Lung (tissue), 16 donors: ENCODE data around the gene TCF15. TPM values are rescaled to one million over a fixed set of nuclear protein-coding genes. Genes with fewer than 3 reads are reported as not detected.

Experiments used
- ATAC-seq: fragments of 200-7000 bp; cut with Tn5 transposase; one replicate; pipeline ENCODE4 v1.9.1; 2020; ENCODE audit warnings: moderate number of reproducible peaks; ENCODE audit not compliant: insufficient read depth, low FRiP score
- DNase-seq, 3 donors: peaks; one replicate each; pipeline ENCODE4 v3.0.0-alpha.2; 2013 to 2017
- H3K27ac ChIP-seq, 2 donors: one replicate each; pipeline ENCODE4 v1.5.1; 2013; ENCODE audit warnings: mild to moderate bottlenecking in 2 of 2, moderate library complexity in 2 of 2, control low read depth in 1 of 2, inconsistent platforms in 1 of 2, low read depth in 1 of 2, low read length in 1 of 2
- H3K27me3 ChIP-seq, 3 donors: one replicate each; pipeline ENCODE4 v1.5.1; 2013; ENCODE audit warnings: low read length in 2 of 3; ENCODE audit not compliant: control insufficient read depth in 3 of 3, insufficient read depth in 3 of 3
- H3K36me3 ChIP-seq, 4 donors: one replicate each; pipeline ENCODE4 v1.5.1; 2013; ENCODE audit warnings: low read length in 4 of 4, mild to moderate bottlenecking in 1 of 4, moderate library complexity in 1 of 4; ENCODE audit not compliant: control insufficient read depth in 4 of 4, insufficient read depth in 4 of 4
- H3K4me1 ChIP-seq, 5 donors: one replicate each; pipeline ENCODE4 v1.5.1; 2013; ENCODE audit warnings: low read length in 5 of 5, mild to moderate bottlenecking in 2 of 5, moderate library complexity in 1 of 5; ENCODE audit not compliant: control insufficient read depth in 5 of 5, insufficient read depth in 5 of 5
- H3K4me3 ChIP-seq: one replicate; pipeline ENCODE4 v1.5.1; 2013; ENCODE audit warnings: mild to moderate bottlenecking, control low read depth, moderate library complexity
- H3K9ac ChIP-seq, 2 donors: one replicate each; pipeline ENCODE4 v1.5.1; 2013; ENCODE audit warnings: low read length in 2 of 2, control low read depth in 1 of 2; ENCODE audit not compliant: insufficient read depth in 1 of 2
- H3K9me3 ChIP-seq, 4 donors: one replicate each; pipeline ENCODE4 v1.5.1; 2013; ENCODE audit warnings: low read length in 3 of 4, mild to moderate bottlenecking in 1 of 4, moderate library complexity in 1 of 4; ENCODE audit not compliant: control insufficient read depth in 4 of 4, insufficient read depth in 3 of 4
- WGBS, 2 donors: extraction: QIAGEN DNeasy Blood & Tissue Kit; methylation state at CpG; one replicate each; pipeline ENCODE4 v1.1.7; 2013; 5-methylcytosine and 5-hydroxymethylcytosine counted together
- long read RNA-seq, 5 donors: transcript quantifications; one replicate each; lab custom pipeline, GENCODE V29; 2026
- polyA plus RNA-seq, 2 donors: library from polyadenylated mRNA; stranded (reverse); fragments of 200-250 nt; gene quantifications; one replicate each; pipeline ENCODE4 v1.2.1, GENCODE V29; 2013
- total RNA-seq, 2 donors: library from RNA; depleted of rRNA in 1 of 2; stranded (reverse); fragments of >200 nt in 1 of 2; gene quantifications; one replicate each; pipeline ENCODE4 v1.2.1, GENCODE V29; 2014 to 2021
- TF ChIP-seq, protein P1 (sequence below): IDR thresholded peaks from 2 replicates; pipeline ENCODE4 v1.5.1; 2012; ENCODE audit warnings: mild to moderate bottlenecking; ENCODE audit errors: control extremely low read depth, extremely low read depth
- donor health status: control.
- donor health status: control.
- donor health status: Bipolar disorder and iron deficiency.
- donor health status: healthy.
- donor health status: DM: yes; HTN: yes; CAD: no.

Gene TCF15, protein sequence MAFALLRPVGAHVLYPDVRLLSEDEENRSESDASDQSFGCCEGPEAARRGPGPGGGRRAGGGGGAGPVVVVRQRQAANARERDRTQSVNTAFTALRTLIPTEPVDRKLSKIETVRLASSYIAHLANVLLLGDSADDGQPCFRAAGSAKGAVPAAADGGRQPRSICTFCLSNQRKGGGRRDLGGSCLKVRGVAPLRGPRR
- total RNA-seq (under 1 TPM in 1 of 2 donors, not detected in 1; 0.82 TPM), polyA plus RNA-seq (under 1 TPM; 0.28 to 0.40 TPM)
- long read RNA-seq, donor 1, transcript TCF15-201 (2 exons, 1,555 nt): major isoform, 5 of 5 reads
- long read RNA-seq, donor 1, partial matches to known transcripts: 0 of 5 reads
- long read RNA-seq, donor 1, other reads (novel, unspliced or antisense): 0 of 5 reads
- long read RNA-seq, donor 2, partial matches to known transcripts: 0 of 4 reads
- long read RNA-seq, donor 2, other reads (novel, unspliced or antisense): 0 of 4 reads
- long read RNA-seq, donor 3, transcript TCF15-201 (2 exons, 1,555 nt): major isoform, 8 of 8 reads
- long read RNA-seq, donor 3, partial matches to known transcripts: 0 of 8 reads
- long read RNA-seq, donor 3, other reads (novel, unspliced or antisense): 0 of 8 reads
- long read RNA-seq, donor 4, partial matches to known transcripts: 0 of 1 reads
- long read RNA-seq, donor 4, other reads (novel, unspliced or antisense): 0 of 1 reads
- long read RNA-seq, donor 5, transcript TCF15-201 (2 exons, 1,555 nt): major isoform, 6 of 6 reads
- long read RNA-seq, donor 5, partial matches to known transcripts: 0 of 6 reads
- long read RNA-seq, donor 5, other reads (novel, unspliced or antisense): 0 of 6 reads

DNA sequence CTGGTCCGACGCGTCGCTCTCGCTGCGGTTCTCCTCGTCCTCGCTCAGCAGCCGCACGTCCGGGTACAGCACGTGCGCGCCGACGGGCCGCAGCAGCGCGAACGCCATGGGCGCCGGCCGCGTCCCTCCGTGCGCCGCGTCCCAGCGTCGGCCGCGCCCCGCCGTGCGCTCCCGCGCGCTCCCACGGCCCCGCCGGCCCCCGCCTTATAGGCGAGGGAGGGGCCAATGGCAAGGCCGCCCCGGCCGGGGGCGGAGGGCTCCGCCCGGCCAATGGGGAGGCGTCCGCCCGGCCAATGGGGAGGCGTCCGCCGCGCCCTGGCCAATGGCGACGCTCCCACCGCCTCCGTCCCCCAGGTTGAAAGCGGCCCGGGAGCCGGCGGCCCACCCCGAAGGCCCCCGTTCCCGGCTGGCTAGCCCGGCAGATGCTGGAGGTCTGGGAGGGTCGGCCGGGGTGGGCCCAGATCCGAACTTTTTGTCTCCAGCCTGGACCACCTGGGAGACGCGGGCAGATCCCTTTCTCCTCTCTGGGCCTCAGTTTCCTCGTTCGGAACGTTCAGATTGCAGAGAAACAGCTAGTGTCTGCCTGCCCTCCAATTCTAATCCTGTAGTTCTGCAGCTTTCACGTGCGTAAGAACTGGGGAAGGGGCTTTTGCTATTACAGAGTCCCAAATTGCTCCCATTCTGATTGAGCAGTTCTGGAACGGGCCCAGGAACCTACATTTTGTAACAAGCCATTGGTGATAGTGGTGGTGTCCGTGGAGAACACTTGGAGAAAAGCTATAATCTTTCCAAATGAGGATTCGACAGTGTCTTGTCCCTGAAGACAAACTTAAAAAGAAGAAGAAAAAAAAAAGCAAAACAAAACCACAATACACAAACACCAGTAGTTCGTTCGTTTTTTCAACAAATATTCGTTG lies at the start of gene TCF15:
Gene TCF15 (minus strand): TSS at position 180 of the 917 bp plus-strand sequence. CDS start 72 bp downstream, at position 108.
- H3K9me3 ChIP-seq: no peaks in the 10 kb centered on the region
- WGBS, 2 donors: 8% methylated on average over 60 to 84 of the region's 84 CpGs
- peak within 1 kb of the TSS; percentile 21 to 76 for H3K27ac ChIP-seq
- peaks cover 0 to 10% (median 0%) of the 10 kb centered on the region in 5 donors for H3K4me1 ChIP-seq
- ATAC-seq (no peak), DNase-seq (peak; percentile 39 to 60 (median 42))
- peak within 1 kb of the TSS; percentile 19 for H3K4me3 ChIP-seq
- TF ChIP-seq, protein P1, sequence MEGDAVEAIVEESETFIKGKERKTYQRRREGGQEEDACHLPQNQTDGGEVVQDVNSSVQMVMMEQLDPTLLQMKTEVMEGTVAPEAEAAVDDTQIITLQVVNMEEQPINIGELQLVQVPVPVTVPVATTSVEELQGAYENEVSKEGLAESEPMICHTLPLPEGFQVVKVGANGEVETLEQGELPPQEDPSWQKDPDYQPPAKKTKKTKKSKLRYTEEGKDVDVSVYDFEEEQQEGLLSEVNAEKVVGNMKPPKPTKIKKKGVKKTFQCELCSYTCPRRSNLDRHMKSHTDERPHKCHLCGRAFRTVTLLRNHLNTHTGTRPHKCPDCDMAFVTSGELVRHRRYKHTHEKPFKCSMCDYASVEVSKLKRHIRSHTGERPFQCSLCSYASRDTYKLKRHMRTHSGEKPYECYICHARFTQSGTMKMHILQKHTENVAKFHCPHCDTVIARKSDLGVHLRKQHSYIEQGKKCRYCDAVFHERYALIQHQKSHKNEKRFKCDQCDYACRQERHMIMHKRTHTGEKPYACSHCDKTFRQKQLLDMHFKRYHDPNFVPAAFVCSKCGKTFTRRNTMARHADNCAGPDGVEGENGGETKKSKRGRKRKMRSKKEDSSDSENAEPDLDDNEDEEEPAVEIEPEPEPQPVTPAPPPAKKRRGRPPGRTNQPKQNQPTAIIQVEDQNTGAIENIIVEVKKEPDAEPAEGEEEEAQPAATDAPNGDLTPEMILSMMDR: no peak
- no peak within 1 kb of the TSS for H3K9ac ChIP-seq
- peaks cover 0 to 56% (median 33%) of the 10 kb centered on the region in 3 donors for H3K27me3 ChIP-seq
- H3K36me3 ChIP-seq: no peaks in the 10 kb centered on the region

DNA sequence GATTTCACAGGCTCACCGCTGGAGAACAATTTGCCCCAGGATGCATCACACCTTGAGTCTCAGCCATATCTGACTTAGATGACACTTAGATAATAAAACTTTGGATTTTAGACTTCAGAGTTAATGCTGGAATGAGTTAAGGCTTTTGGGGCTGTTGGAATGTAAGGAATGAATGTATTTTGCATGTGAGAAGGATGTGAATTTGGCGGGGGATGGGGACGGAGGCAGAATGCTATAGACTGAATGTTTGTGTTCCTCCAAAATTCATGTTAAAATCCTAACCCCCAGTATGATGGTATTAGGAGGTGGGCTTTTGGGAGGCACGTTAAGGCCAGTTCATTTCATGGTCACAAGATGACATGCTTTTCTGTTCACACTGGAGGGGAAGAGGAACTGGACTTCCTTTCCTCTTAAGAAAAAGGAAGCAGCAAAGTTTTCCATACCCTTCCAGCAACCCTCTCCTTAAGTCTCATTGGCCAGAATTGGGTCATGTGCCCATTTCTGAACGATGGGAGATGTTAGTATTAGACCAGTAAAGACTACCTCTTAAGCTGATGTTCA lies 48.7 kb upstream of the TCF15 start:
- ATAC-seq (no peak), DNase-seq (no peak)
- TF ChIP-seq, protein P1: no peak
- WGBS, 2 donors: 29 to 43% methylated on average over 5 of the region's 5 CpGs
- Histone ChIP-seq H3K4me3 (no peak overlapping the region), H3K36me3 (no peaks in the 10 kb centered on the region), H3K9me3 (no peaks in the 10 kb centered on the region), H3K9ac (no peak overlapping the region), H3K27me3 (peaks cover 7 to 63% (median 56%) of the 10 kb centered on the region in 3 donors), H3K27ac (no peak overlapping the region), H3K4me1 (peaks cover 0 to 3% (median 0%) of the 10 kb centered on the region in 5 donors)

DNA sequence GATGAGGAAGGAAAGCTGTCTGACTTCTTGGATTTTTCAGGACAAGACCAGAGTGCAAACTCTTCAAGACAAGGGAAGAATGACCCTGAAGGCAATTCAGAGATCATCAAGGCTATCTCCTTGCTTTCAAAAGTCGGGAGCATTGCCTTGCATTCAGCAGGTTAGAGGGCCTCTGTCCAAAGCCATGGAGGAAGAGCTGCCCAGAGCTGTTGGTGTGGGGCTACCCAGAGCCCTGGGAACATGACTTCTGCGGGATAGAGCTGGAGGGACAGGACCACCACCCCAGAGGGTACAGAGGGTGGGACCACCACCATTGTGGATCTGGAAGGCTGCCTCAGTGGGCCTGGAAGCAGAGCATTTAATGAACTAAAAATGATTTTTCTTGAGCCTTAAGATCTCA lies 48.1 kb upstream of the TCF15 start:
- Histone ChIP-seq H3K4me3 (no peak overlapping the region), H3K9ac (no peak overlapping the region), H3K27me3 (peaks cover 3 to 59% (median 56%) of the 10 kb centered on the region in 3 donors), H3K9me3 (no peaks in the 10 kb centered on the region), H3K27ac (no peak overlapping the region), H3K4me1 (peaks cover 0 to 6% (median 3%) of the 10 kb centered on the region in 5 donors), H3K36me3 (no peaks in the 10 kb centered on the region)
- ATAC-seq (no peak), DNase-seq (no peak)
- TF ChIP-seq, protein P1: no peak
- 49 to 71% methylated on average over 2 of the region's 2 CpGs for WGBS, 2 donors
